Skin epidermis (tissue), 12 donors: Measurements from ENCODE around the gene HSPG2.
A peak's percentile ranks its signal among the peaks of the same experiment; 100 is the strongest.

Experiments used
- H3K27ac ChIP-seq, 21 experiments: fragments of 200-600 bp; sonication (generic) in 11 of 21; one replicate each; pipeline ENCODE4 v1.5.0; 2020; ENCODE audit warnings: mild to moderate bottlenecking in 3 of 21, inconsistent platforms in 2 of 21, moderate library complexity in 2 of 21
- H3K4me3 ChIP-seq, 7 experiments: fragments of 200-600 bp; sonication (generic) in 2 of 7; one replicate each; pipeline ENCODE4 v1.5.0; 2020; ENCODE audit warnings: inconsistent platforms in 2 of 7, mild to moderate bottlenecking in 2 of 7, moderate library complexity in 1 of 7

Gene HSPG2

GRCh38 chr1:21857840-21858670 lies 79.1 kb downstream of the HSPG2 start:
- Histone ChIP-seq H3K27ac (peak overlapping the region in 8 of 21 experiments; percentile 6 to 44 (median 16)), H3K4me3 (no peak overlapping the region)

GRCh38 chr1:21857142-21857839 lies 79.8 kb downstream of the HSPG2 start:
- Histone ChIP-seq H3K4me3 (no peak overlapping the region), H3K27ac (peak overlapping the region in 4 of 21 experiments; percentile 6 to 42 (median 16))

- Histone ChIP-seq H3K4me3 (no peak overlapping the region), H3K27ac (no peak overlapping the region)
Measured at GRCh38 chr1:21855257-21856096, 81.6 kb downstream of the HSPG2 start.

- Histone ChIP-seq H3K27ac (no peak overlapping the region), H3K4me3 (no peak overlapping the region)
Measured at GRCh38 chr1:21854751-21855131, 82.4 kb downstream of the HSPG2 start.

- Histone ChIP-seq H3K27ac (no peak overlapping the region), H3K4me3 (no peak overlapping the region)
Measured at GRCh38 chr1:21854090-21854750, 82.9 kb downstream of the HSPG2 start.

GRCh38 chr1:21853131-21853427 lies 84.0 kb downstream of the HSPG2 start:
- Histone ChIP-seq H3K4me3 (no peak overlapping the region), H3K27ac (peak overlapping the region in 2 of 21 experiments; percentile 17 to 66)

GRCh38 chr1:21852282-21853130 lies 84.6 kb downstream of the HSPG2 start:
- peak overlapping the region in 2 of 21 experiments; percentile 17 to 66 for H3K27ac ChIP-seq
- H3K4me3 ChIP-seq, result no peak overlapping the region

DNA sequence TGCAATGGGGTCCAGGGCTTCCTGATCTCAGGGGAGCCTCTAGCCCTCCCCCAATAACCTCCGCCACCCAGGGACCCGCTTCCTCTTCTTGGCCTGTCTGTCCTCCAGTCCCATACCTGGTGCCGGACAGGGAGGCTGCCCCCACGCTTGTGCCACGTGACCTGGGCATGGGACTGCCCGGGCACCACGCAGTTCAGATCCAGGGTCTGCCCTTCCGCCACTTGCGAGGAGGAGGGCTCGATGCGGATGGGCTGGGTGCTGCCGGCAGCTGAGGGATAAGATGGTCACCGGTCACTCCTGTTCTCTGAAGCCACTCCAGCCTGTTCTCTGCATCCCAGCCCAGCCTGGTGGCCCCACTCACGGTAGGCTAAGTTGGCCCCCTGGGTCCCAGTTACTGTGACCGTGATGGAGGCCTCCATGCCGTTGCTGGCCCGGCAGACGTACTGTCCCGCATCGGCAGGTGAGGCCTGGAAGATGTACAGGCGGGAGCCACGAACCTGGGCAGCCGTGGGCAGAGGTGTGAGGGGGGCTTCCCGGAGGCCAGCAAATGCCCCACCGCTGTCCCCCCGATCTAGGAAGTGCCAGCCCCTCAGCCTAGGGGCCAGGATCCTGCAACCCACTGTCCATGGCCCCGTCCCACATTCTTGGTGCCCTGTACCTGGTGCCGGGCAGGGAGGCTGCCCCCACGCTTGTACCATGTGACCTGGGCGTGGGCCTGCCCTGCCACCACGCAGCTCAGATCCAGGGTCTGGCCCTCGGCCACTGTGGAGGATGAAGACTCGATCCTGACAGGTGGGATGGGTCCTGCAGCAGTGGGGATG lies 85.5 kb downstream of the HSPG2 start:
- peak overlapping the region in 1 of 21 experiments; percentile 16 for H3K27ac ChIP-seq

DNA sequence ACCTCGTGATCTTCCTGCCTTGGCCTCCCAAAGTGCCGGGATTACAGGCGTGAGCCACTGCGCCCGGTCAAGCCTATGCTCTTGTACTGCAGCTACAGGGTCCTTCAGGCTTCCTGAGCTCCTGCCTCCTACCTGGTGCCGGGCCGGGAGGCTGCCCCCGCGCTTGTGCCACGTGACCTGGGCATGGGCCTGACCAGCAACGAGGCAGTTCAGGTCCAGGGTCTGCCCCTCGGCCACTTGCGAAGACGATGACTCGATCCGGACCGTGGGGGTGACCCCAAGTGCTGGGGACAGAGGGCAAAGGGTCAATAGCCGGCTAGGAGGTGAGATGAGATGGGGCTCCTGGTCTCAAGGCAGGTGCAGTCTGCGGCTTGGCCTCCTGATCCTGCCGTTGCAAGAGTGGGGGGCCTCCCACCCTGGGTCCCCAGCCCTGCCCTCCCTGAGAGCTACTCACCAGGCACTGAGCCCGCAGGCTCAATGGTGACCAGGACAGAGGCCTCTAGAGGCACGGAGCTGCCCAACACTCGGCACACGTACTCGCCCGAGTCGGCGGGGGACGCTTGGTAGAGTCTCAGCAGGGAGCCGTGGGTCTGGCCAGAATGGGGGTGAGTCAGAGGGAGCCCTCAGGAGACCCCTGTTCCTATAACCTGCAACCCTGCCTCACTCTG lies 87.1 kb downstream of the HSPG2 start:
- Histone ChIP-seq H3K4me3 (no peak overlapping the region), H3K27ac (no peak overlapping the region)

More for the DNA sequence above, 85.5 kb downstream of the HSPG2 start:
- H3K4me3 ChIP-seq, result no peak overlapping the region

DNA sequence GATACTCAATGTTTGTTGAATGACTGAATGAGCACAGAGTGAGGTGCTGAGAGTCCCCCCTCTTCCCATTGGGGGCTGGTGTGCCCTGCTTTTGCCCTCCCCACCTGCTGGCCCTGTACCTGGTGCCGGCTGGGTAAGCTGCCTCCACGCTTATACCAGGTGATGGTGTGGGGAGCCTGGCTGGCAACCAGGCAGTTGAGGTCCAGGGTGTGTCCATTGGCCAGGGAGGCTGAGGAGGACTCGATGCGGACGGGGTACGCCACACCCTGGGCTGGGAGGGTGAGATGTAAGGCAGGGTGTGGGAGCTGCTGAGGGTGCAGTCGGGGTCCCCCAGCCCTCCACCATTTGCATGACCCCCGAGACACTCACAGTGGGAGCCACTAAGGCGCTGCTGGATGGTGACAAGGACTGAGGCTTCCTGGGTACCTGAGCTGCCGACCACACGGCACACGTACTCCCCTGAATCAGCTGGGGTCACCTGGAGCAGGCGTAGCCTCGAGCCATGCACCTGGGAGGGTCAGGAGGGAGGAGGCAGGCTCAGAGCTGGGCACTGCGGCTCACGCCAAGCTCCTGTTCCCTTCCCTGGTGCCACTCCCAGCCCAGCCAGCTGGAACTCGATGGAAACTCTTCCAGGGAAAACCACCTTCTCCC lies 88.5 kb downstream of the HSPG2 start:
- Histone ChIP-seq H3K27ac (no peak overlapping the region), H3K4me3 (no peak overlapping the region)

GRCh38 chr1:21847223-21848205 lies 89.6 kb downstream of the HSPG2 start:
- Histone ChIP-seq H3K4me3 (no peak overlapping the region), H3K27ac (no peak overlapping the region)

GRCh38 chr1:21845646-21846641 lies 91.2 kb downstream of the HSPG2 start:
- Histone ChIP-seq H3K27ac (no peak overlapping the region), H3K4me3 (no peak overlapping the region)

- H3K4me3 ChIP-seq, result no peak overlapping the region
- H3K27ac ChIP-seq, result no peak overlapping the region
Measured at GRCh38 chr1:21843996-21844395, 93.1 kb downstream of the HSPG2 start.

GRCh38 chr1:21843208-21843607 lies 93.9 kb downstream of the HSPG2 start:
- H3K27ac ChIP-seq, result no peak overlapping the region
- no peak overlapping the region for H3K4me3 ChIP-seq
